Peyer's patch (tissue), 4 donors: ENCODE results near the gene TEX28. TPM values are rescaled to one million over a fixed set of nuclear protein-coding genes. Genes with fewer than 3 reads are reported as not detected.

Source experiments
- DNase-seq, 3 donors: peaks; one replicate each; pipeline ENCODE4 v3.0.0-alpha.2; 2017 to 2019
- H3K27ac ChIP-seq, 4 donors: fragments of 200-600 bp; sonication (generic); one replicate each; pipeline ENCODE4 v1.5.1; 2016 to 2019
- H3K27me3 ChIP-seq, 2 donors: fragments of 200-600 bp; sonication (generic); one replicate each; pipeline ENCODE4 v1.5.1; 2019
- H3K36me3 ChIP-seq, 3 donors: fragments of 200-600 bp; sonication (generic); one replicate each; pipeline ENCODE4 v1.5.1; 2016 to 2019
- H3K4me1 ChIP-seq, 4 donors: fragments of 200-600 bp; sonication (generic); one replicate each; pipeline ENCODE4 v1.5.1; 2016 to 2019
- H3K4me3 ChIP-seq, 4 donors: fragments of 200-600 bp; sonication (generic); 1 replicate in 3 of 4; 2 replicates in 1 of 4; pipeline ENCODE4 v1.5.1; 2016 to 2019; ENCODE audit warnings: mild to moderate bottlenecking in 1 of 4
- H3K9me3 ChIP-seq, 4 donors: fragments of 200-600 bp; sonication (generic); one replicate each; pipeline ENCODE4 v1.5.1; 2016 to 2019; ENCODE audit warnings: mild to moderate bottlenecking in 1 of 4
- POLR2A ChIP-seq, 2 donors: fragments of 450-650 bp; IDR thresholded peaks; one replicate each; pipeline ENCODE4 v1.5.1; 2017; ENCODE audit warnings: antibody characterized with exemption in 2 of 2, mild to moderate bottlenecking in 2 of 2, moderate library complexity in 2 of 2
- total RNA-seq, 4 donors: library from RNA; depleted of rRNA; stranded (reverse); fragments of >200 nt; gene quantifications; one replicate each; pipeline ENCODE4 v1.1.0, GENCODE V29; 2016
- TF ChIP-seq, protein P1 (sequence below), 6 experiments: fragments of 450-650 bp in 4 of 6; fragments of 200-600 bp in 2 of 6; sonication (generic) in 1 of 6; IDR thresholded peaks; one replicate each; pipeline ENCODE4 v1.5.1; 2017 to 2019; ENCODE audit warnings: antibody characterized with exemption in 6 of 6, mild to moderate bottlenecking in 3 of 6, moderate library complexity in 1 of 6

TEX28 gene
- total RNA-seq, 4 donors from 2014 or later, result not detected

DNA sequence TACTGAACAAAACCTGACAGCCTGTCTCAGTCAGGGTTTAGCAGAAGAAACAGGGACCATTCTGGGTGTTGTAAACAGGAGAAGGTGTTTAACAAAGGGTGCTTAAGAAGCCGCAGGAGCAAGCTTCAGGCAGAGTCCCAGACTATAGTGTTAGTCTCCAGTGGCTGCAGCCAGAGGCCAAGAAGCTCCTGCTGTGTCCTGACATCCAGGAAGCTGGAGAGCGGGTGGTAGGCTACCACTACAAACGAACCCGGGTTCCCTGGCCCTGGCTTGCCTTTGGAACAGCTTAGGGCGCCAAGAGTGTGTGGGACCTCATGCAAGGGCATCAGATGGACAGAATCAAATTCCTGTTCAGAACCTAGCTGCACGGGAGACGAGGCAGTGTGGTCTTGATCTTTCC is 28.6 kb upstream of the TEX28 start:
- no peaks in the 10 kb centered on the region for H3K4me1 ChIP-seq
- TF ChIP-seq POLR2A (IDR thresholded peaks at IDR 0.05), result no peak
- TF ChIP-seq, protein P1, sequence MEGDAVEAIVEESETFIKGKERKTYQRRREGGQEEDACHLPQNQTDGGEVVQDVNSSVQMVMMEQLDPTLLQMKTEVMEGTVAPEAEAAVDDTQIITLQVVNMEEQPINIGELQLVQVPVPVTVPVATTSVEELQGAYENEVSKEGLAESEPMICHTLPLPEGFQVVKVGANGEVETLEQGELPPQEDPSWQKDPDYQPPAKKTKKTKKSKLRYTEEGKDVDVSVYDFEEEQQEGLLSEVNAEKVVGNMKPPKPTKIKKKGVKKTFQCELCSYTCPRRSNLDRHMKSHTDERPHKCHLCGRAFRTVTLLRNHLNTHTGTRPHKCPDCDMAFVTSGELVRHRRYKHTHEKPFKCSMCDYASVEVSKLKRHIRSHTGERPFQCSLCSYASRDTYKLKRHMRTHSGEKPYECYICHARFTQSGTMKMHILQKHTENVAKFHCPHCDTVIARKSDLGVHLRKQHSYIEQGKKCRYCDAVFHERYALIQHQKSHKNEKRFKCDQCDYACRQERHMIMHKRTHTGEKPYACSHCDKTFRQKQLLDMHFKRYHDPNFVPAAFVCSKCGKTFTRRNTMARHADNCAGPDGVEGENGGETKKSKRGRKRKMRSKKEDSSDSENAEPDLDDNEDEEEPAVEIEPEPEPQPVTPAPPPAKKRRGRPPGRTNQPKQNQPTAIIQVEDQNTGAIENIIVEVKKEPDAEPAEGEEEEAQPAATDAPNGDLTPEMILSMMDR (IDR thresholded peaks at IDR 0.05), result no peak
- DNase-seq, result no peak
- H3K27me3 ChIP-seq, result no peaks in the 10 kb centered on the region
- H3K36me3 ChIP-seq, result no peaks in the 10 kb centered on the region
- no peak overlapping the region for H3K27ac ChIP-seq
- no peaks in the 10 kb centered on the region for H3K9me3 ChIP-seq
- no peak overlapping the region for H3K4me3 ChIP-seq

DNA sequence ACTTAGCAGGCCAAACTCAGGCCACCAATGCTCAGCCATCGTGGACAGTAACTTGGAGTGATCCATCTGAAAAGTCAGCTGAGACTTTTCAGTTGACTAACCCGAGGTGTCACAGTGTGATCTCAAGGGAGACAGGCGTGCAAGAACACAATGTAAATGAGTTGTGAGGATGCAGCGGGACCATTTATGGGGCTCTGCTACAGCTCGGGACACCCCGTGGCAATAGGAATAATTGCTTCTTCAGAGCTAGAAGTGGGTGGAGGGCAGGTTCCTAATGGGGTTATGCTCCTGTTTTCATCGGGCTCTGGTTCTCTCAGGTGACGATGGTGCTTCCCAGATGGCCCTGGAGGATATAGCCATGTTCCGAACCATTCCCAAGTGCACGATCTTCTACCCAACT is 28.0 kb upstream of the TEX28 start:
- no peak for TF ChIP-seq POLR2A (IDR thresholded peaks at IDR 0.05)
- TF ChIP-seq, protein P1 (IDR thresholded peaks at IDR 0.05), result no peak
- Histone ChIP-seq H3K9me3 (no peaks in the 10 kb centered on the region), H3K27me3 (no peaks in the 10 kb centered on the region), H3K36me3 (no peaks in the 10 kb centered on the region), H3K27ac (no peak overlapping the region), H3K4me3 (no peak overlapping the region), H3K4me1 (no peaks in the 10 kb centered on the region)
- no peak for DNase-seq

DNA sequence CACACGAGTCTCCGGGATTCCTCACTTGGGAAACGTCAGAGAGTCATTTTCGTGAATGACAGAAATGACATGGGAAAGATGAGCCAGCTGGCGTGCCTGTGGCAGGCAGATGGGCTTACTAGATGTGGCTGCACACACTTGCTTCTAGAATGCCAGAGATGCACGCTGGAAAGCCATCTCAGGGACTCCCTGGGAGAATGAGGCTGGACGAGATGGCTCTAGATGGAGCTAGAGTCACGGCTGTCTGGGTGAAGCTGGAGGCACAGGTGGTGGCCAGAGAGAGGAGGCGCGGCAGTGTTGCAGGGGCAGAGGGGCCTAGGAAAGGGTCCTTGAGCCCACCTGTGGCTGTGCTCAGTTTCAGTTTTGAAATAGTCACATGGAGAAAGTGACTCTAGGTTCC is 26.7 kb upstream of the TEX28 start:
- H3K4me1 ChIP-seq, result no peaks in the 10 kb centered on the region
- no peaks in the 10 kb centered on the region for H3K9me3 ChIP-seq
- H3K4me3 ChIP-seq, result no peak overlapping the region
- TF ChIP-seq POLR2A (IDR thresholded peaks at IDR 0.05), result no peak
- TF ChIP-seq, protein P1 (IDR thresholded peaks at IDR 0.05), result no peak
- no peak overlapping the region for H3K27ac ChIP-seq
- peak in 1 of 3 donors; percentile 32 for DNase-seq
- no peaks in the 10 kb centered on the region for H3K27me3 ChIP-seq
- no peaks in the 10 kb centered on the region for H3K36me3 ChIP-seq

DNA sequence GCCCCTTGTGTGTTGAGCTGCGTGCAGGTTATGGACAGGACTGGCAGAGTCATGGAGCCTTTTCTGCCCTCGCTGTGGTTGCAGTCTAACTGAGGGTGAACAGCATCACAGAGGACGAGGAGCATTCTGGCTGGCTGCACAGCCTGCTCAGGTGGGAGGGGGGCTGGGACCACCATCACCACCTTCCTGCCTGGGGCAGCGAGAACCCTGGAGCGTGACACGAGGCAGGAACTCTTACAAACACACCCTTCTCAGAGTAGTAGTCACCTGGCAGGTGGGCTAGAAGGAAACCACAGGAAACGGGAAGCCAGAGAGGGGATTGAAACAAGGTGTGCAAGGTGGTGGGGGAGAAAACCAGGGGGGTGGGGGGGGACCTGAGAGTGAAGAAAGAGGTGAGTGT is 26.2 kb upstream of the TEX28 start:
- no peak overlapping the region for H3K27ac ChIP-seq
- no peaks in the 10 kb centered on the region for H3K4me1 ChIP-seq
- H3K36me3 ChIP-seq, result no peaks in the 10 kb centered on the region
- no peaks in the 10 kb centered on the region for H3K9me3 ChIP-seq
- DNase-seq, result no peak
- H3K4me3 ChIP-seq, result no peak overlapping the region
- no peak for TF ChIP-seq POLR2A (IDR thresholded peaks at IDR 0.05)
- TF ChIP-seq, protein P1 (IDR thresholded peaks at IDR 0.05), result no peak
- H3K27me3 ChIP-seq, result no peaks in the 10 kb centered on the region

DNA sequence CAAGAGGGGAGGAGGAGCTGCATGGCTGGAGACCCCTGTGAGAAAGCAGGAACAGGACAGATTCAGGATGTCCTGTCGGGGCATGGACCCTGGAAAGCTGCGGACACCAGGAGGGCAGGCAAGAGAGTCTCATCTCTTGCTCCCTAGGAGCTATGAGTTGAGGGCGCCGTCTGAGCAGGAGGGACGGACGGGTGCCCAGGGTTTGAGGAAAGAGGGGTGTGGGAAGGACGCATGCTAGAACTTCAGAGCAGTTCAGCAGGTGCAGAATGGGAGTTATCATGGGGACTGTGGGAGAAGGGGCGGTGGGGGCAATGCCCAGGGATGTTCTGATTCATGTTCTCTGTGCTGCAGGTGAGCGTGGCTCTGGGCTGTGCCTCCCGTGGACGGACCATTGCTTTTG is 25.5 kb upstream of the TEX28 start:
- no peak for DNase-seq
- Histone ChIP-seq H3K4me1 (no peaks in the 10 kb centered on the region), H3K36me3 (no peaks in the 10 kb centered on the region), H3K27ac (no peak overlapping the region), H3K9me3 (no peaks in the 10 kb centered on the region), H3K4me3 (no peak overlapping the region), H3K27me3 (no peaks in the 10 kb centered on the region)
- no peak for TF ChIP-seq POLR2A (IDR thresholded peaks at IDR 0.05)
- TF ChIP-seq, protein P1 (IDR thresholded peaks at IDR 0.05), result no peak

DNA sequence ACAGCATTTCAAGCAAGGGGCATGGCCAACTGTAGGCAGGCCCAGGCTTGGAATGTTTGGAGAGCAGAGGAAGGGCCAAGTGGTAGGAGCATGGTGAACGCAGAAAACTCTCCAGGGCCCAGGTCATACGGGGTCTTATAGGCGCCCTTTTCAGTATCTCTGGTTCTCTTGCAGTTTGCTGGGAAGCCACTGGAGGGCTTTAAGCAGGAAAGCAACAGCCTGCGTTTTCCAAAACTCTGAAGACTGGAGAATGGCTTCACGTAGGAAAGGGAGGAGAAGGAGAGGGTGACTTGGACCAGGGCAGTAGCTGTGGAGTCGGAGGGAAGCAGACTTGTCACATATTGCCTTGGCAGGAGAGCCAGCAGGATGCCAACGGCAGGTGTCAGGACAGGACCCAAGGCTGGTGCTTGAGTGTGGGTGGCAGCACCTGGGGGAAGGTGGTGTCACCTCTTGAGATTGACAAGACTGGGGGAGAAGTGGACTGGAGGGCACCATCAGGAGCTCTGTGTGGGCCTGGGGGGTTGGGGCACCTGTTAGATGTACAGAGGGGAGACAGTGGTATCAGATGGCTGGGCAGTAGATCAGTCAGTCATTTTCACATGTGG is 22.6 kb upstream of the TEX28 start:
- Histone ChIP-seq H3K4me3 (no peak overlapping the region), H3K4me1 (no peaks in the 10 kb centered on the region), H3K27me3 (no peaks in the 10 kb centered on the region), H3K36me3 (no peaks in the 10 kb centered on the region), H3K9me3 (no peaks in the 10 kb centered on the region), H3K27ac (no peak overlapping the region)
- TF ChIP-seq, protein P1 (IDR thresholded peaks at IDR 0.05), result peak in 4 of 6 experiments; percentile 19 to 35 (median 26)
- TF ChIP-seq POLR2A (IDR thresholded peaks at IDR 0.05), result no peak
- no peak for DNase-seq
